ENCODE data around the gene ITPRIP.

DNA sequence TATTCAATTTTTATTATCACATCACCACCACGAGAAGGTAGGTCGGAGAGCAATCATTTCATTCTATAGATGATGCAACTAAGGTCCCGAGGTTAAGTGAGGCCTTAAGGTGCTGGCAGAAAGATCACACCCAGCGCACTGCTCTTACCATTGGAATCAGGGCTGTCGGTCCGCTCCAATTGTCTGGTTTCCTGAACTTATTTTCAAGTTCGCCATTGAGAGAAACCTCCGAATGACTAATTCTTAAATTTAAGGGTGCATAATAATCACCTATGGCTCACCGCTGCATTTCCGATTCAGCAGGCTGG is 69.9 kb downstream of the ITPRIP start:
- TF ChIP-seq CBX5 (IDR thresholded peaks at IDR 0.05; ENCODE audit: low read depth, low read length) (no peak), EZH2 (IDR thresholded peaks at IDR 0.05; ENCODE audit: low read depth, low read length, severe bottlenecking) (no peak), RAD21 (IDR thresholded peaks at IDR 0.05 in 1 of 2, conservative IDR thresholded peaks at IDR 0.05 in 1 of 2; ENCODE audit: low read depth in 2 of 2, low read length in 2 of 2) (no peak), CTCF (IDR thresholded peaks at IDR 0.05; ENCODE audit: control extremely low read depth in 1 of 3, insufficient read depth in 1 of 3, low read depth in 1 of 3, low read length in 3 of 3) (no peak), TAF1 (IDR thresholded peaks at IDR 0.05; ENCODE audit: low read depth, low read length) (no peak), POLR2AphosphoS5 (IDR thresholded peaks at IDR 0.05; ENCODE audit: low read depth, low read length) (no peak), NANOG (IDR thresholded peaks at IDR 0.05; ENCODE audit: insufficient read depth, low read depth, low read length, poor library complexity, severe bottlenecking) (no peak)
- TF ChIP-seq, protein P1, sequence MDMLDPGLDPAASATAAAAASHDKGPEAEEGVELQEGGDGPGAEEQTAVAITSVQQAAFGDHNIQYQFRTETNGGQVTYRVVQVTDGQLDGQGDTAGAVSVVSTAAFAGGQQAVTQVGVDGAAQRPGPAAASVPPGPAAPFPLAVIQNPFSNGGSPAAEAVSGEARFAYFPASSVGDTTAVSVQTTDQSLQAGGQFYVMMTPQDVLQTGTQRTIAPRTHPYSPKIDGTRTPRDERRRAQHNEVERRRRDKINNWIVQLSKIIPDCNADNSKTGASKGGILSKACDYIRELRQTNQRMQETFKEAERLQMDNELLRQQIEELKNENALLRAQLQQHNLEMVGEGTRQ (IDR thresholded peaks at IDR 0.05; ENCODE audit: low read length): no peak

Data from H1 (cell line).